ENCODE results near the gene OSCAR. TPM values are rescaled to one million over a fixed set of nuclear protein-coding genes. Genes with fewer than 3 reads are reported as not detected.

Gene OSCAR
- total RNA-seq = under 1 TPM; 0.44 to 0.47 TPM

- DNase-seq = no peak
- Mint-ChIP-seq H3K36me3 (peaks cover 4% of the 10 kb centered on the region), H3K4me1 (peaks cover 25% of the 10 kb centered on the region), H3K27me3 (peaks cover 4% of the 10 kb centered on the region), H3K9me3 (ENCODE audit: low read depth) (no peaks in the 10 kb centered on the region), H3K4me3 (peak within 1 kb of the TSS; percentile 39), H3K27ac (no peak within 1 kb of the TSS)
- CTCF ChIA-PET = no interaction called here
- no peak for ATAC-seq
Measured at GRCh38 chr19:54100561-54100960, at the start of gene OSCAR. TSS of gene OSCAR (minus strand) at chr19:54100803. CDS start at chr19:54100792, 11 bp downstream.

GRCh38 chr19:54149021-54149812 is 48.6 kb upstream of the OSCAR start:
- ATAC-seq (no peak), DNase-seq (no peak)
- Mint-ChIP-seq H3K36me3 (peaks cover 39% of the 10 kb centered on the region), H3K27me3 (no peaks in the 10 kb centered on the region), H3K27ac (peak overlapping the region; percentile 1), H3K4me3 (no peak overlapping the region), H3K4me1 (peaks cover 3% of the 10 kb centered on the region), H3K9me3 (ENCODE audit: low read depth) (no peaks in the 10 kb centered on the region)
- CTCF ChIA-PET = interaction anchor here (0.9 to 1.5 kb wide), 3 partner anchors 11 to 12 kb away, joined by 3 to 4 read pairs (median 3); partner anchors contain the start of genes CNOT3 and LENG1

DNA sequence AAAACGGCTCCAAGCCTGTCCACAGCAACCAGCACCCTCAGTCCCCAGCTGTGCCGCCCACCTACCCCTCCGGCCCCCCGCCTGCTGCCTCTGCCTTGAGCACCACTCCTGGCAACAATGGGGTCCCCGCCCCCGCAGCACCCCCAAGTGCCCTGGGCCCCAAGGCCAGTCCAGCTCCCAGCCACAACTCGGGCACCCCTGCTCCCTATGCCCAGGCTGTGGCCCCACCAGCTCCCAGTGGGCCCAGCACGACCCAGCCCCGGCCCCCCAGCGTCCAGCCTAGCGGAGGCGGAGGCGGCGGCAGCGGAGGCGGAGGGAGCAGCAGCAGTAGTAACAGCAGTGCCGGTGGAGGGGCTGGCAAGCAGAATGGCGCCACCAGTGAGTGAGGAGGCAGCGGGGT is 47.6 kb upstream of the OSCAR start:
- DNase-seq (no peak), ATAC-seq (no peak)
- no peaks in the 10 kb centered on the region for H3K27me3 Mint-ChIP-seq
- CTCF ChIA-PET = no interaction called here
- H3K4me1 Mint-ChIP-seq = no peaks in the 10 kb centered on the region
- peaks cover 43% of the 10 kb centered on the region for H3K36me3 Mint-ChIP-seq
- H3K4me3 Mint-ChIP-seq = no peak overlapping the region
- H3K27ac Mint-ChIP-seq = no peak overlapping the region
- no peaks in the 10 kb centered on the region for H3K9me3 Mint-ChIP-seq (ENCODE audit: low read depth)

DNA sequence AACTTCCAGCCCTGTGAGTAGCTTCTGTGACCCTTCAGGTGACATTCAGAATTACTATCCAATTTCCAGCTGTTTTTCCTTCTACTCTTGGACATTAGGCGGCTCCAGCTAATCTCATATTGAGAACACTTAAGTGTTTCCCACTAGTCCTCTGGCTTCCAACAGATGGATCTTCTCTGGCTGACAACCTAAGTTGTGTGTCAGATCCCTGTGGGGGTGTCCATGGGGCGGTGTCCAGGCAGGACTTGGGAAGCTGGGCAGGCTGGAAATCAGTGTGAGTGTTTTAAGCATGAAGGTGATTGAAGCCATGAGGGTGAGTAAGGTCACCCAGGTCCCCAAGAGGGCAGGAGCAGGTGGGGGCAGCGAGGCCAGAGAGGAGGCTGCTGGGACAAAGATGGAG is 47.1 kb upstream of the OSCAR start:
- Mint-ChIP-seq H3K27ac (no peak overlapping the region), H3K4me1 (no peaks in the 10 kb centered on the region), H3K4me3 (no peak overlapping the region), H3K36me3 (peaks cover 42% of the 10 kb centered on the region), H3K27me3 (no peaks in the 10 kb centered on the region), H3K9me3 (ENCODE audit: low read depth) (no peaks in the 10 kb centered on the region)
- ATAC-seq = no peak
- CTCF ChIA-PET = no interaction called here
- no peak for DNase-seq

DNA sequence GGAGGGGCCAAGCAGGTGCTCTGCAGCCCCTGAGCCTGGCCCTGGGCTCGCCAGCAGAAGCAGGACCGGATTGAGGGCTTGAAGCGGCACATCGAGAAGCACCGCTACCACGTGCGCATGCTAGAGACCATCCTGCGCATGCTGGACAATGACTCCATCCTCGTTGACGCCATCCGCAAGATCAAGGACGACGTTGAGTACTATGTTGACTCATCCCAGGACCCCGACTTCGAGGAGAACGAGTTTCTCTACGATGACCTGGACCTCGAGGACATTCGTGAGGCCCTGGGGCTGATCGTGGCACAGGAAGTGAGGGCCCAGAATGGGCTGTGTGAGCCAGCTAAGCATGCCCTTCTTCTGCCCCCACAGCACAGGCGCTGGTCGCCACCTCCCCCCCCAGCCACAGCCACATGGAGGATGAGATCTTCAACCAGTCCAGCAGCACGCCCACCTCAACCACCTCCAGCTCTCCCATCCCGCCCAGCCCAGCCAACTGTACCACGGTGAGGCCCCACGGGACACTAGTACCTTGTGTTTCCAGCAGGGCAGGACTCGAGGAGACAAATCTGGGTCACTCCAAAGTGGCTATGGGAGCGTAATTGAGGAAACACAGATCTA is 45.0 kb upstream of the OSCAR start:
- ATAC-seq = no peak
- peaks cover 8% of the 10 kb centered on the region for H3K4me1 Mint-ChIP-seq

DNA sequence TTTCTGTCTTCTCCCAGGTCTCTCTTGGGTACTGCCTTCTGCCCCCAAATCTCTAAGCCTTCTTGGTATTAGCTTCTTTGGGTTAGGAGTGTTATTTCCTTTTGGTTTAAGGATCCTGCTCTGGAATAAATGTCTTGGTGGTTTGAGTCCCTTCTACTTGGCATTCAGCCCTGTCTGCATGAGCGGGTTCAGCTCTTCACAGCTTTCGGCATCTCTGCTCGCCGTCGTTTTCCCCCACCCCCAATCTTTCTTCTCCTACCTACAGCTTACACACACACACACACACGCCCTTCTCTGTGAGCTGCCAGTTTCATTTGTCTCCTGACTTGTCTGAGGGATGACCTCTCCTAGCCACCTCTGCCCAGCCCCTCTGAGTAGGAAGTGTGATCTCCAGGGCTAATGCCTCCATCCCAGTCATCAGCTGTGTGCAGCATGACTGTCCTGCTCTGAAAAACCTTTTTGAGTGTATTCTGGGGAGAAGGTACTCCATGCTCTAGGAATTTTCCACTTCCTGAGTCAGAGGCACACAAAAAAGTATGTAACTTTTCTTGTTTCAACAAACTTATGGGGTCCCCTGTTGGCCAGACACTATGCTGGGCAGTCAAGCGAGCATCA is 41.7 kb upstream of the OSCAR start:
- Mint-ChIP-seq H3K9me3 (ENCODE audit: low read depth) (no peaks in the 10 kb centered on the region), H3K27me3 (no peaks in the 10 kb centered on the region), H3K36me3 (peaks cover 30% of the 10 kb centered on the region), H3K4me1 (peaks cover 28% of the 10 kb centered on the region), H3K27ac (no peak overlapping the region), H3K4me3 (no peak overlapping the region)
- ATAC-seq (no peak), DNase-seq (no peak)
- CTCF ChIA-PET = no interaction called here

More for the DNA sequence above, 45.0 kb upstream of the OSCAR start:
- no peaks in the 10 kb centered on the region for H3K27me3 Mint-ChIP-seq
- CTCF ChIA-PET = no interaction called here
- H3K9me3 Mint-ChIP-seq (ENCODE audit: low read depth) = no peaks in the 10 kb centered on the region
- H3K36me3 Mint-ChIP-seq = peaks cover 36% of the 10 kb centered on the region
- DNase-seq = no peak
- H3K4me3 Mint-ChIP-seq = no peak overlapping the region
- no peak overlapping the region for H3K27ac Mint-ChIP-seq

DNA sequence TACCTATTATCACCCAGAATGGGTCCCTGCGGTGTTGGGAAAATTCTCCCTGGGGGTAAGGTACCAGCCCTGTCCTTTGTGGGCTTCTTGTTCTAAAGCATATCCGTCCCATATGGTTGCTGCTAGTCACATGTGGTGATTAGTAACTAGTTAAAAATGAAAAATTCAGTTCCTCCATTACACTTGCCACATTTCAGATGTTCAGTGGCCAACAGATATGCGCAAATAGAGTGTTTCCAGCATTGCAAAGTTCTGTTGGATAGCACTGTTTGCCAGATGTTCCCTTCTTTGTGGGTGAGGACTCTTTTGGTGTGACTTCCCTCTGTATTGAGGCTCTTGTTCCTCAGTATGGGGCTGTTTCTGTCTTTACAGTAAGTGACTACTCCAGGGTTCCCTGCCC is 40.8 kb upstream of the OSCAR start:
- H3K27me3 Mint-ChIP-seq = no peaks in the 10 kb centered on the region
- no peaks in the 10 kb centered on the region for H3K9me3 Mint-ChIP-seq (ENCODE audit: low read depth)
- ATAC-seq = no peak
- H3K4me1 Mint-ChIP-seq = peaks cover 34% of the 10 kb centered on the region
- H3K4me3 Mint-ChIP-seq = no peak overlapping the region
- DNase-seq = no peak
- no peak overlapping the region for H3K27ac Mint-ChIP-seq
- H3K36me3 Mint-ChIP-seq = peaks cover 28% of the 10 kb centered on the region
- CTCF ChIA-PET = interaction anchor here (0.9 kb wide), 1 partner anchor 16 kb away, joined by 3 read pairs; no protein-coding TSS in a partner anchor

DNA sequence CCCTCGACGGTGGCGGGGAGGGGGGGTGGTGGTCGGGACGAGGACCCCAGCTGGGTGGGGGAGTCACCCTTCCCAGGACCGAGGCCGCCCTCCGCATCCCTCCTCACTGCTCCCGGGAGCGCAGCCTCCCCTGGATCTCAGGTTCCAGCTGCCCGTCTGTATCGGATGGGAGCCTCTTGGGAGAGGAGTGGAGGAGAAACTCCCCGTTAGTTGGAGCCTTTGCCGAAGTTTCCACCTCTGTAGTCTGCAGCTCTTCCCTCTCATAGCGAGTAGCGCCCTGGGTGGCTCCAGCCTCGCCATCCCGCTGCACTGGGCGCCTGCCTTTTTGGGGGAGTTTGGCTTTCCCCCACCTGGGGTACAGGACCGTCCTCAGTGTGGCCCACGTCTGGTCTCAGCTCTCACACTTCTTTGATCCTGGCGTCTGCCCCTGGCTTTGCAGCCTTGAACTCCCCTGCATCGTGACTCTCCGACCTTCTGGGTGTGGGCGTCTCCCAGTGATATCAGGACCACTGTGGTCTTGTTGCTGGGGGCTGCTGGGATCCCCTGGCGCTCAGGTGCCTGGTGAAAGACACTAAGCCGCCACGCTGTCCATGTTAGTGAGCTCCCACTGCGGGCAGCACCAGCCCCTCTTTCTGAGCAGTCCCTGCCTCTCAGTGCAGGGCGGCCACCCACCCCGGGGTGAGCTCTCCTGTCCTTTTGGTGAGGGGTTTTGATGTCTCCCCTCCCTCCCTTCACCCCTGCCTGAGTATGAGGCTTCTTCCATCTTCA is 38.1 kb upstream of the OSCAR start:
- peaks cover 9% of the 10 kb centered on the region for H3K36me3 Mint-ChIP-seq
- H3K4me3 Mint-ChIP-seq = peak overlapping the region; percentile 80
- peaks cover 41% of the 10 kb centered on the region for H3K4me1 Mint-ChIP-seq
- H3K27me3 Mint-ChIP-seq = no peaks in the 10 kb centered on the region
- CTCF ChIA-PET = interaction anchor here (0.8 to 3.0 kb wide), 3 partner anchors 12 to 127 kb away, joined by 3 to 17 read pairs (median 4); partner anchors contain the start of gene LENG1
- peak overlapping the region; percentile 87 for H3K27ac Mint-ChIP-seq
- ATAC-seq (no peak), DNase-seq (peak; percentile 58)
- H3K9me3 Mint-ChIP-seq (ENCODE audit: low read depth) = no peaks in the 10 kb centered on the region

DNA sequence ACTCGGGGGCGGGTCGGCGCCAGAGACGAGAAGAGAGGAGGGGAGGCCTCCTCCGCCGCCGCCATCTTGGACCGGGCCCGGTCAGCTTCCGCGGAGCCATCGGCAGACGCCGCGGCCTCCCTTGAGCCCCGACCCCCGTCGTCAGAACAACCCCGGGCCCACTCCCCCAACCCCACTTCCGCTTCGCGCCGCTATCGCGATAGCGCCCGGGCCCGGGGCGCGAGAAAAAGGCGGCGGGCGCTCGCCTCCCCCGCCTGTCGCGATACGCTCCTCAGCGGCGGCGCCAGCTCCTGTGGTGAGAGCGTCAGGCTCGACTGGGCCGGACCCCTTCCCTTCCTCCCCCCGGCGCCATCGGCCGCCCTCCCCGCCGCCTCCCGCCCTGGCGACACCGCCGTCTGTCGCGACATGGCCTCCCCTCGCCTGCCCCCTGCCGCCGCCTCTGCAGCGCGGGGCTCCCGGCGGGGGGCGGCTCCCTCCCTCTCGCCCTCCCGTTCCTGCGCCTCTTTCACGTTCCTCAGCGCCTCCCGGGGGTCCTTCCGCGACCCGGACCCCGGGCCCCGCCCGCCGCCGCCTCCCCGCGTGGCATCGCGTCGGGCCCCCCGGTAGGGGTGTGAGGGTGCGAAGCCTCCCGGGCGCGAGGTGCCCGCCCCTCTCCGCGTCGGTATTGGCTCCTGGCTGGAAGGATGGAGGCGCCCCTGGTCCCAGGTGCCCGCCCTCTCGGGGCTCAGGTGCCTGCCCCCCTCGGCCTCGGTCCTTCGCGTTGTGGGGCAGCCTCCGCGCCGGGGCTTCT is 37.3 kb upstream of the OSCAR start, which contains the start of gene CNOT3:
CNOT3 (plus strand) TSS at position 64 of the 790 bp plus-strand sequence. CDS start 5,217 bp downstream, outside the sequence.
- no peak for ATAC-seq
- H3K9me3 Mint-ChIP-seq (ENCODE audit: low read depth) = no peaks in the 10 kb centered on the region
- peak; percentile 60 for DNase-seq
- H3K36me3 Mint-ChIP-seq = peaks cover 4% of the 10 kb centered on the region
- peak within 1 kb of the TSS; percentile 90 for H3K27ac Mint-ChIP-seq
- CTCF ChIA-PET = interaction anchor here (1.0 to 3.0 kb wide), 9 partner anchors 11 to 286 kb away, joined by 3 to 17 read pairs (median 4); partner anchors contain the start of genes LENG1, MBOAT7, NDUFA3 and PRPF31
- H3K4me3 Mint-ChIP-seq = peak within 1 kb of the TSS; percentile 80
- H3K4me1 Mint-ChIP-seq = peaks cover 41% of the 10 kb centered on the region
- no peaks in the 10 kb centered on the region for H3K27me3 Mint-ChIP-seq

GRCh38 chr19:54136864-54137698 is 36.5 kb upstream of the OSCAR start:
- H3K27ac Mint-ChIP-seq = peak overlapping the region; percentile 90
- CTCF ChIA-PET = interaction anchor here (0.6 to 3.0 kb wide), 12 partner anchors 12 to 285 kb away, joined by 3 to 17 read pairs (median 4); partner anchors contain the start of genes LENG1, MBOAT7, NDUFA3 and PRPF31
- no peaks in the 10 kb centered on the region for H3K36me3 Mint-ChIP-seq
- peaks cover 40% of the 10 kb centered on the region for H3K4me1 Mint-ChIP-seq
- ATAC-seq (peak; percentile 87), DNase-seq (peak; percentile 100)
- H3K4me3 Mint-ChIP-seq = peak overlapping the region; percentile 80
- no peaks in the 10 kb centered on the region for H3K27me3 Mint-ChIP-seq
- H3K9me3 Mint-ChIP-seq (ENCODE audit: low read depth) = no peaks in the 10 kb centered on the region

- CTCF ChIA-PET = interaction anchor here (0.6 to 3.0 kb wide), 10 partner anchors 13 to 53 kb away, joined by 3 to 17 read pairs (median 4); partner anchors contain the start of genes LENG1, MBOAT7, NDUFA3 and PRPF31
- Mint-ChIP-seq H3K36me3 (no peaks in the 10 kb centered on the region), H3K4me1 (peaks cover 35% of the 10 kb centered on the region), H3K27me3 (no peaks in the 10 kb centered on the region), H3K9me3 (ENCODE audit: low read depth) (no peaks in the 10 kb centered on the region), H3K27ac (peak overlapping the region; percentile 90), H3K4me3 (peak overlapping the region; percentile 80)
- ATAC-seq (no peak), DNase-seq (peak; percentile 49)
Measured at GRCh38 chr19:54136086-54136863, 35.7 kb upstream of the OSCAR start.

All from activated CD8-positive, alpha-beta memory T cell treated with anti-CD3 and anti-CD28 coated beads, Interleukin-2, amount 10 ng/mL, durations not matched to agents 7 days and 5 days (primary cell).